A549 (cell line): ENCODE measurements around the gene OR8S1.
"Not testable (repeated sequence)": the region's sequence is repeated elsewhere in the genome, so short reads cannot be mapped to it uniquely, and the experiment has no call there.

Experiments
- CTCF ChIP-seq: fragments of >200 bp; sonication (Bioruptor Twin); formaldehyde crosslinking; IDR thresholded peaks from 3 replicates; pipeline ENCODE4 v1.5.1; 2016
- EP300 ChIP-seq, 2 experiments: fragments of >200 bp; sonication (Bioruptor Twin); formaldehyde crosslinking; IDR thresholded peaks; 2 replicates in 1 of 2; 3 replicates in 1 of 2; pipeline ENCODE4 v1.6.1; 2016 to 2017
- HES2 ChIP-seq: fragments of >200 bp; sonication (Bioruptor Twin); formaldehyde crosslinking; IDR thresholded peaks from 2 replicates; pipeline ENCODE4 v1.6.1; 2016
- MAFK ChIP-seq: fragments of 450-650 bp; IDR thresholded peaks from 2 replicates; pipeline ENCODE4 v1.6.1; 2014; ENCODE audit not compliant: partially characterized antibody
- POLR2A ChIP-seq: IDR thresholded peaks from 2 replicates; pipeline ENCODE4 v1.6.1; 2012; ENCODE audit warnings: mild to moderate bottlenecking, low read length
- SREBF2 ChIP-seq: fragments of 450-650 bp; IDR thresholded peaks from 2 replicates; pipeline ENCODE4 v1.6.1; 2014; ENCODE audit warnings: mild to moderate bottlenecking, moderate library complexity
- TP53 ChIP-seq: fragments of 250-450 bp; sonication (Bioruptor Pico); IDR thresholded peaks from 2 replicates; pipeline ENCODE4 v1.5.0; 2021; ENCODE audit warnings: mild to moderate bottlenecking, moderate library complexity
- TF ChIP-seq, protein P1 (sequence below): fragments of 150-350 bp; IDR thresholded peaks from 2 replicates; pipeline ENCODE4 v1.6.1; 2014; ENCODE audit warnings: low read depth, mild to moderate bottlenecking, low read length
- TF ChIP-seq, protein P2 (sequence below): fragments of 200-600 bp; sonication (generic); IDR thresholded peaks from 2 replicates; pipeline ENCODE4 v1.6.1; 2016; ENCODE audit warnings: antibody characterized with exemption, mild to moderate bottlenecking, moderate library complexity

DNA sequence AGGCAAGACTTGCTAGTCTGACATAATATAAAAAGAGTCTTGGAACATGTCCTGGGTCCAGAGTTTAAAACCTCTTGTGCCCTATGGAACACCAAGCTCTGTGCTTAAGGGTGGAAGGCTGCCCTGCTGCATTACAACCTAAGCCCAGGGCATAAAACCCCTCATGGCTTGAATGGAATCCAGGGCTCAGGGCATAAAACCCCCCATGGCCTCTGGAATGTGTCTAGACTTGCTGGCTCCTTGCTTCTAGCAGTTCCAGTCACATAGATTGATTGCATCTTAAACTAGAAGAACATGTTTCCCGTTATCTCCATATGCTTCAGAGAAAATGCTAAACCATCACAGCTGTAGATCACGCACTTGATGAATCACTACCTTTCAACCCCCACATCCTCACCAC, 18.6 kb upstream of the OR8S1 start:
- not testable (repeated sequence) for TF ChIP-seq CTCF; MAFK; POLR2A; EP300 (IDR thresholded peaks at IDR 0.05); TP53; SREBF2; HES2
- TF ChIP-seq, protein P1, sequence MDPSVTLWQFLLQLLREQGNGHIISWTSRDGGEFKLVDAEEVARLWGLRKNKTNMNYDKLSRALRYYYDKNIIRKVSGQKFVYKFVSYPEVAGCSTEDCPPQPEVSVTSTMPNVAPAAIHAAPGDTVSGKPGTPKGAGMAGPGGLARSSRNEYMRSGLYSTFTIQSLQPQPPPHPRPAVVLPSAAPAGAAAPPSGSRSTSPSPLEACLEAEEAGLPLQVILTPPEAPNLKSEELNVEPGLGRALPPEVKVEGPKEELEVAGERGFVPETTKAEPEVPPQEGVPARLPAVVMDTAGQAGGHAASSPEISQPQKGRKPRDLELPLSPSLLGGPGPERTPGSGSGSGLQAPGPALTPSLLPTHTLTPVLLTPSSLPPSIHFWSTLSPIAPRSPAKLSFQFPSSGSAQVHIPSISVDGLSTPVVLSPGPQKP: not testable (repeated sequence)
- TF ChIP-seq, protein P2, sequence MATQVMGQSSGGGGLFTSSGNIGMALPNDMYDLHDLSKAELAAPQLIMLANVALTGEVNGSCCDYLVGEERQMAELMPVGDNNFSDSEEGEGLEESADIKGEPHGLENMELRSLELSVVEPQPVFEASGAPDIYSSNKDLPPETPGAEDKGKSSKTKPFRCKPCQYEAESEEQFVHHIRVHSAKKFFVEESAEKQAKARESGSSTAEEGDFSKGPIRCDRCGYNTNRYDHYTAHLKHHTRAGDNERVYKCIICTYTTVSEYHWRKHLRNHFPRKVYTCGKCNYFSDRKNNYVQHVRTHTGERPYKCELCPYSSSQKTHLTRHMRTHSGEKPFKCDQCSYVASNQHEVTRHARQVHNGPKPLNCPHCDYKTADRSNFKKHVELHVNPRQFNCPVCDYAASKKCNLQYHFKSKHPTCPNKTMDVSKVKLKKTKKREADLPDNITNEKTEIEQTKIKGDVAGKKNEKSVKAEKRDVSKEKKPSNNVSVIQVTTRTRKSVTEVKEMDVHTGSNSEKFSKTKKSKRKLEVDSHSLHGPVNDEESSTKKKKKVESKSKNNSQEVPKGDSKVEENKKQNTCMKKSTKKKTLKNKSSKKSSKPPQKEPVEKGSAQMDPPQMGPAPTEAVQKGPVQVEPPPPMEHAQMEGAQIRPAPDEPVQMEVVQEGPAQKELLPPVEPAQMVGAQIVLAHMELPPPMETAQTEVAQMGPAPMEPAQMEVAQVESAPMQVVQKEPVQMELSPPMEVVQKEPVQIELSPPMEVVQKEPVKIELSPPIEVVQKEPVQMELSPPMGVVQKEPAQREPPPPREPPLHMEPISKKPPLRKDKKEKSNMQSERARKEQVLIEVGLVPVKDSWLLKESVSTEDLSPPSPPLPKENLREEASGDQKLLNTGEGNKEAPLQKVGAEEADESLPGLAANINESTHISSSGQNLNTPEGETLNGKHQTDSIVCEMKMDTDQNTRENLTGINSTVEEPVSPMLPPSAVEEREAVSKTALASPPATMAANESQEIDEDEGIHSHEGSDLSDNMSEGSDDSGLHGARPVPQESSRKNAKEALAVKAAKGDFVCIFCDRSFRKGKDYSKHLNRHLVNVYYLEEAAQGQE: not testable (repeated sequence)
